Ishikawa (cell line): ENCODE results near the gene ESR2.

ENCODE experiments used
- EP300 ChIP-seq: IDR thresholded peaks from 2 replicates; pipeline ENCODE4 v1.6.1; 2012; ENCODE audit warnings: borderline replicate concordance
- TEAD4 ChIP-seq: IDR thresholded peaks from 2 replicates; pipeline ENCODE4 v1.6.1; 2012

DNA sequence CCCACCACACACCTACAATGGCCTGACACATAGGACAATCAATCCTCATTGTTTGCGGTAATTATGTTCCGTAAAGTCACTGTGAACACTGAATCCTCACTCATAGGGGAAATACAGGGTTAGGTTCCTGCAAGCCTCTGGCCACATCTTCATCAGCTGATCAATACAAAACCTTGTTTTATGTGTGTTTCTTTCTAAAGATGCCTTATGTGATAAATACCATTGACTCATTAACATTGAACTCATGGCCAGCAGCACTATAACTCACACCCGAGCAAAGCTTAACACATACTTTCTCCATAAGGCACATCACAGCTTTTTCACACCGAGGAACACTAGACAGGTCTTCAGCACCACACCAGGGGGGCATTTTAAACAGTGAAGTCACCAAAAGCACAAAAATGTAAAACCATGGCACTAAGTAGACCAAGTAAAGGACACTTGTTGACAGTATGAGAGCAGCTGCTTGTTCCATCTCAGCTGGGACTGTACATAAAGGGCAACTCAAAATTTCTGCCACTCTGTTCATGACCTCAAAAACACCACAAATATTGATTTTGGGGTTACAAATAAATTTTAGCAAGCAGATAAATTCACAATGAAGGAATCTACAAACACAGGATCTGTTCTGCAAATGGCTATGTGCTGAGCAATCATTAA lies 60.5 kb downstream of the ESR2 start:
- TF ChIP-seq TEAD4: no peak
- no peak for TF ChIP-seq EP300
